GM18508 (cell line): ENCODE results near the gene PHF23.

ENCODE experiments used
- ATAC-seq: cut with Tn5 transposase; IDR thresholded peaks from one replicate; pipeline ENCODE4 v1.9.1; 2021; ENCODE audit warnings: moderate number of reproducible peaks; ENCODE audit not compliant: insufficient read depth, unreplicated experiment

The PHF23 gene

GRCh38 chr17:7240375-7240774 is 1.1 kb upstream of the PHF23 start:
- ATAC-seq = no peak

- ATAC-seq = no peak
Measured at GRCh38 chr17:7238420-7239090, 702 bp downstream of the PHF23 start.

GRCh38 chr17:7237761-7238419 is 1.4 kb downstream of the PHF23 start:
- ATAC-seq = no peak

GRCh38 chr17:7237266-7237760 is 1.9 kb downstream of the PHF23 start:
- ATAC-seq = no peak

GRCh38 chr17:7236808-7237207 is 2.4 kb downstream of the PHF23 start:
- ATAC-seq = no peak

- no peak for ATAC-seq
Measured at GRCh38 chr17:7235693-7236665, 3.3 kb downstream of the PHF23 start.

- no peak for ATAC-seq
Measured at GRCh38 chr17:7234083-7234951, 4.9 kb downstream of the PHF23 start, which contains the start of gene DVL2. Gene DVL2 (minus strand): TSS chr17:7234517. CDS start chr17:7234262, 255 bp downstream.

- no peak for ATAC-seq
Measured at GRCh38 chr17:7233701-7234082, 5.6 kb downstream of the PHF23 start.

GRCh38 chr17:7232114-7232513 is 7.1 kb downstream of the PHF23 start:
- no peak for ATAC-seq

- no peak for ATAC-seq
Measured at GRCh38 chr17:7229504-7229903, 9.8 kb downstream of the PHF23 start.

- ATAC-seq = no peak
Measured at GRCh38 chr17:7228920-7229319, 10.3 kb downstream of the PHF23 start.

- ATAC-seq = no peak
Measured at GRCh38 chr17:7226721-7227710, 12.2 kb downstream of the PHF23 start.

GRCh38 chr17:7225711-7226331 is 13.4 kb downstream of the PHF23 start:
- no peak for ATAC-seq

- ATAC-seq = no peak
Measured at GRCh38 chr17:7224661-7225111, 14.6 kb downstream of the PHF23 start.

- no peak for ATAC-seq
Measured at GRCh38 chr17:7224110-7224509, 15.1 kb downstream of the PHF23 start.

- ATAC-seq = no peak
Measured at GRCh38 chr17:7223375-7223774, 15.9 kb downstream of the PHF23 start.

- ATAC-seq = no peak
Measured at GRCh38 chr17:7222972-7223292, 16.3 kb downstream of the PHF23 start.
